HG03575 (cell line): ENCODE measurements around the gene LRCOL1.

Source experiments
- ATAC-seq: cut with Tn5 transposase; IDR thresholded peaks from one replicate; pipeline ENCODE4 v1.9.1; 2021; ENCODE audit not compliant: unreplicated experiment, insufficient number of reproducible peaks, low FRiP score; ENCODE audit errors: extremely low read depth

Gene LRCOL1

DNA sequence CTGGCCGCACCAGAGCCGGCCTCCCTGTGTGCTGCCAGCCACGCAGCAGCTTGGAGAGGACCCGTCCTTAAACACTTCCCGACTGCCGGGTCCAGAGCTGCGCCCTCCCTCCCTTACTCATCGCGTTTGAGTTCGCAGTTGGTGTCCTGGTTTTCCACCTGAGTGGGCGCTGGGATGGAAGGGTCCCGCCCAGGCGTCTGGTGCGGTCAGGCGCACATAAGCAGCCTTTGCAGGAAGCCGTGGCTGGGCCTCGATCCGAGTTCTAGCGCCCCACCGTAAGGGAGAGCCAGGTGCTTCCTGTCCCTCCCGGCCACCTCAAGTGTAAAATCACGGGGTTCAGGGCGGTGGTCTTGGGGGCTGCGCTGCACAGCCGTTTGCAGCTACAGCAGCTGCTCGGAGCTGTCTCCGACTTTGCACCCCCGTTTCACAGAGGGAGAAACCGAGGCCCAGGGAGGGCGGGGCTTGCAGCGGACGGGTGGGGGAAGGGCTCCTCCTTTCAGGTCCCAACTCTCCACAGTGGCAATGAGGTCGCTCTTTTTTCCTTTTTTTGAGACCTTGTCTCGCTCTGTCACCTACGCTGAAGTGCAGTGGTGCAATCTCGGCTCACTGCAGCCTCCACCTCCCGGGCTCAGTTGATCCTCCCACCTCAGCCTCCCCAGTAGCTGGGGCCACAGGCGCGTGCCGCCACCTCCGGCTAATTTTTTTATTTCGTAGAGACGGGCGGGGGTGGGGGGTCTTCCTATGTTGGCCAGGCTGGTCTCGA, 51.3 kb downstream of the LRCOL1 start:
- ATAC-seq = no peak

DNA sequence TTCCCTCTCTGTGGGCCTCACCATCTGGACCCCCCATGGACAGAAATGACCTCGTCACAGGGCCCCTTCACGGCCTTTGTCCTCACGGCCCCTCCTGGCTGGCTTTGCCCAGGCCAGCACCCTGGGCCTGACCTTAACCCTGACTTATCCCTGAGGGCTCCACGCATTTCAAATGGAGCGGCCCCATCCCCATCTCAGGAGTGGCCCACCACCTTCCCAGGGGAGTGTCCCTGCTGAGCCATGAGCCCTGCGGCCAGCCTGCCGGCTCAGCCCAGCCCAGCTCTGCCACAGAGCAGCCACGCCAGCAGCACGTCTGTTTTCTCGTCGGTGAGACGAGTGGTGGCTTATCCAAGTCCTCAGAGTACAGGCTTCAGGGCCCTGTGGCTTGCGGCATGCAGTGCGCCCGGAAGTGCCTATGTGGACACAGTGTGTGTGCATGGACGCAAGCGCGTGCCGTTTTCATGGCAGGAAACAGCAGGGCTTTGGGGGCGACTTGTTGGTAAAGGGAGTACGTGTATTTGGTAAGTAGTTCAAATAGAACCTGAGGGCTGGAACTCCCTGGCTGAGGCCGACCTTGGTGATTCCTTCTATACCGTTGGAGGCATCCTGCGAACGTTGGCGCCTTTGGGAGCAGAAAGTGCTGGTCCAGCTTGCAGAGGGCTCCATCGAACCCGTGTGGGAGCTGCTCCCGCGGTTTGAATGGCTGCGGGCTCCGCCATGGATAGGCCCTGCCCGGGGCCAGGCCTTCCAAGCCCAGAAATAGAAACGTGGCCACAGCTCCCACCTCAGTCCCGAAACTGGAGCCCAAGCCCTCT, 52.1 kb downstream of the LRCOL1 start:
- no peak for ATAC-seq

DNA sequence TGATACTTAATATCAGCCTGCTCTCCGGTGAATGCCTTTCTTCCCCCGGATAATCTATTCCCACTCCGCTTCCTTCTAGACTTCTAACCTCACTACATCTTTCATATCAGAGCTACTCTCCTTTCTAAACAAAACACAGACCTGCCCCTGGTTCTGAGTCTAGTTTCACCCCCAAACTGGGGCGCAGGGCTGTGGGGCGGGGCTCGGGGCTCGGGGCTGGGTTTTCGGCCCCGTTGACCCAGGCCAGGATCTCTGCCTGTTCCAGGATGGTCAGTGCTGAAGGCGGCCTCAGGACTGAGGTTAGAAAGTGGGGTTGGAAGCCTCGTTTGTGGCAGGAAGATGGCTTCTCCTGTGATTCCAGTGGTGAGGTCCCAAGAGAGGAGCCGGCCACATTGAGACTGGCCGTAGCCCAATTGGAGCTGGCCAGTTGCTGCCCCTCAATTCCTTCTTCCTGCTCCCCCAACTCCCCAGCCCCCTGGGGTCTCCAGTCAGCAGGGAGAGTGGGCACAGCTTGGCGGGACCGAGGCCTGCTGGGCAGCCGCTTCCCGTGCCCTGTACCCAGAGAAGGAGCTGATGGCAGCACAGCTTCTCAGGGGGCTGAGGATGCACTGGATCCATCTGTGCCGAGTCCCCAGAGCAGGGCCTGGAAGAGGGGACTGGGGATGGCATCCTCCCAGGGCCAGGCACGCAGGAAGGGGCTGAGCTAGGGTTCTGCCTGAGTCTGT, 52.9 kb downstream of the LRCOL1 start:
- ATAC-seq = no peak

DNA sequence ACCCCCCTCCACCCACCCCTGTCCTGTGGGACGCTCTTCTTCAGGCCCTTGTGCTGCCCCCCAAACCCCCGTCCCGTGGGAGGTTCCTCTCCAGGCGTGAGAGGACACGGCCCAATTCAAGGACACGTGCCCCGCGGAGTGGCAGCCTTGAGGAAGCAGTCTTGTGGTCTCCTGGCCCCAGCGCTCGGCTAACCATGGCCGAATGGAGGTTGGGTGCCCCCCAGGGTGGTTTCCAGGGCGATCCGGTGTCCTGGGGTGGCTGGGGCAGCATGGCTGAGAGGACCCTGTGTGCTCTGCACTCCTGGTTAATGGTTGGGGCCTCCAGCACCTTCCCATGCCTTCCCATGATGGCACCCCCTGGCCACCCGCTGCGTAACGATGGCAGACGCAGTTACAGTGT, 53.6 kb downstream of the LRCOL1 start:
- no peak for ATAC-seq

DNA sequence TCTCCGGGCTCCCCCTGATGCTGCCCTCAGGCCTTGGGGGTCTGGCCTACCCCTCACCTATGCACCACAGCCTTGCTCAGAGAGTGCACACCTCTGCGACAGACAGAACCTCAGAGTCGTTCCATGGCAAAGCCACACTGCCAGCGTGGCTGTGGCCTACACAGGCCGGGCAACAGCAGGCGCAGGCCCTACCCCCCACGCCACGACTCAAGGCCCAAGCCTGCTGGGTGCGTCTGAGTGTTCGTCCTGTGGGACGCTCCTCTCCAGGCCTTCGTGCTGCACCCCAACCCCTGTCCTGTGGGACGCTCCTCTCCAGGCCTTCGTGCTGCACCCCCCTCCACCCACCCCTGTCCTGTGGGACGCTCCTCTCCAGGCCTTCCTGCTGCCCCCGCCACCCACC, 54.2 kb downstream of the LRCOL1 start:
- ATAC-seq = no peak

DNA sequence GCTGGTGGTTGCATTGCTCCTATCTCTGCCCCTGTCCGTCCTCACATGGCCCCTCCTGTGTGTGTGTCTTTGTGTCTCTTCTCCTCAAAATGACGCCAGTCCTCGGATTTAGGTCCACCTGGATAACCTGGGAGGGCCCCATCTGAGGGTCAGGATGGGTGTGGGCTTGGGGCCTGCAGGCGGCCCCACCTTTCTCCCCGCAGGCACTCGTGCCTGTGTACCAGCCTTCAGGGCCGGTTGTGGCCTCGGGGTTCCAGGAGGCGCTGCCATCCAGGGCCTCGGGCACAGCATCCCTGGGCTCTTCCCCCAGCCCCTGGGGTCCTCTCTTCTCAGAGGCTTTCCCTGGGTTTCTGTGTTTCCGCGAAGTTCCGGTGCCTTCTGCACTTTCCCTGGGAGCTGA, 54.7 kb downstream of the LRCOL1 start:
- no peak for ATAC-seq

DNA sequence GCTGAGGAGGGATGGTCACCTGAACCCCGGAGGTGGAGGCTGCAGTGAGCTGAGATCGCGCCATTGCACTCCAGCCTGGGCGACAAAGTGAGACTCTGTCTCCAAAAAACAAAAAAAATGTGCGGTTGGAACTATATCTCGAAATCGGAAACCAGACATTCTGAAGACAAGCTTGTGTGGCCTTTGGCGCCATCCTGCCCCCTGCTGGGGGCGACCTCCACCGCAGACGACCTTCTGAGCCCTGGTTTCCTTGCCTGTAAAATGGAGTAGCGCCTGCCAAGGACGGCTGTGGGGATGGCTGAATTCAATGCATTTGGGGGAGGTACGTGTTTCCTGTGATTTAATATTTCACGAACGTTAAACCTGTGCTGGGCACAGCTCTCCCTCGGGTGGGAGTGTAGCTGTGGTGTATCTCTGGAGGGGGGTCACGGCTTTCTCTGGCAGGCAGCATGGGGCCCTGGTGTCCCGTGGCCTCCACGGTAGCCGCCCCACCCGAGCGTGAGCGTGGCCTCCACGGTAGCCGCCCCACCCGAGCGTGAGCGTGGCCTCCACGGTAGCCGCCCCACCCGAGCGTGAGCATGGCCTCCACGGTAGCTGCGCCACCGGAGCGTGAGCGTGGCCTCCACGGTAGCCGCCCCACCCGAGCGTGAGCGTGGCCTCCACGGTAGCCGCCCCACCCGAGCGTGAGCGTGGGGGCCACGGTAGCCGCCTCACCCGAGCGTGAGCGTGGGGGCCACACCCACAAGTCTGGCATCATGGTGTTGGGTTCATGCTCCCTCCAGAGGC, 55.3 kb downstream of the LRCOL1 start:
- ATAC-seq = no peak
